H1 (cell line): ENCODE measurements around the gene KRAS. TPM values are rescaled to one million over a fixed set of nuclear protein-coding genes. Genes with fewer than 3 reads are reported as not detected.

Experiments
- ASH2L ChIP-seq: fragments of 200-600, 300-600 bp; sonication (generic); IDR thresholded peaks from one replicate; pipeline ENCODE4 v1.7.1; 2017; ENCODE audit warnings: low read length
- BACH1 ChIP-seq: IDR thresholded peaks from 2 replicates; pipeline ENCODE4 v1.6.1; 2012; ENCODE audit warnings: low read length, improper control_type of control experiment
- BRCA1 ChIP-seq: IDR thresholded peaks from 2 replicates; pipeline ENCODE4 v1.6.1; 2012; ENCODE audit warnings: low read depth, low read length, improper control_type of control experiment
- CHD2 ChIP-seq: IDR thresholded peaks from 2 replicates; pipeline ENCODE4 v1.6.1; 2012; ENCODE audit warnings: low read length, improper control_type of control experiment
- CREB1 ChIP-seq: IDR thresholded peaks from 2 replicates; pipeline ENCODE4 v1.6.1; 2012; ENCODE audit warnings: inconsistent platforms
- EP300 ChIP-seq, 2 experiments: IDR thresholded peaks; 1 replicate in 1 of 2; 2 replicates in 1 of 2; pipeline ENCODE4 v1.6.1; 2011 to 2012; ENCODE audit warnings: low read depth in 2 of 2, low read length in 2 of 2, mild to moderate bottlenecking in 2 of 2, borderline replicate concordance in 1 of 2, inconsistent platforms in 1 of 2, moderate library complexity in 1 of 2
- HDAC2 ChIP-seq, 2 experiments: fragments of 300-600 bp in 1 of 2; sonication (generic) in 1 of 2; IDR thresholded peaks; 2 replicates each; pipeline ENCODE4 v1.6.1; 2011 to 2012; ENCODE audit warnings: low read depth in 2 of 2, low read length in 2 of 2, mild to moderate bottlenecking in 2 of 2, moderate library complexity in 2 of 2, borderline replicate concordance in 1 of 2, inconsistent platforms in 1 of 2
- JUN ChIP-seq: IDR thresholded peaks from 2 replicates; pipeline ENCODE4 v1.6.1; 2011; ENCODE audit warnings: low read depth, mild to moderate bottlenecking, improper control_type of control experiment, low read length
- NANOG ChIP-seq: IDR thresholded peaks from 2 replicates; pipeline ENCODE4 v1.6.1; 2011; ENCODE audit warnings: low read length, low read depth, mild to moderate bottlenecking, inconsistent platforms; ENCODE audit not compliant: insufficient read depth, poor library complexity, severe bottlenecking
- RAD21 ChIP-seq, 2 experiments: IDR thresholded peaks in 1 of 2; conservative IDR thresholded peaks in 1 of 2; 2 replicates each; pipeline ENCODE4 v1.6.1; 2011; ENCODE audit warnings: low read depth in 2 of 2, low read length in 2 of 2, improper control_type of control experiment in 1 of 2, inconsistent platforms in 1 of 2, mild to moderate bottlenecking in 1 of 2, moderate library complexity in 1 of 2
- RBBP5 ChIP-seq: IDR thresholded peaks from 2 replicates; pipeline ENCODE4 v1.7.1; 2012; ENCODE audit warnings: low read depth, mild to moderate bottlenecking, inconsistent platforms, low read length, moderate library complexity, borderline replicate concordance
- SP2 ChIP-seq: IDR thresholded peaks from 2 replicates; pipeline ENCODE4 v1.6.1; 2012; ENCODE audit warnings: mild to moderate bottlenecking, low read length, inconsistent platforms
- TEAD4 ChIP-seq: IDR thresholded peaks from 2 replicates; pipeline ENCODE4 v1.6.1; 2012; ENCODE audit warnings: low read depth, low read length, inconsistent platforms, mixed read lengths
- polyA plus RNA-seq, 7 experiments: library from polyadenylated mRNA; depleted of rRNA in 3 of 7; stranded (reverse) in 5 of 7; unstranded in 2 of 7; fragments of >200 nt in 5 of 7; fragments of 200-250 nt in 2 of 7; gene quantifications; 1 replicate in 5 of 7; 2 replicates in 1 of 7; 4 replicates in 1 of 7; pipeline versions ENCODE4 v1.2.1 to v1.2.3, GENCODE V29; 2011 to 2013; ENCODE audit warnings: missing spikeins in 2 of 7, mixed read lengths in 2 of 7
- total RNA-seq: library from RNA; stranded (reverse); fragmentation: NEBNext Ultra II Directional; extraction: Animal tissue kit (Norgen Biotek cat#: 25700); gene quantifications from 2 replicates; pipeline ENCODE4 v1.2.1, GENCODE V29; 2021
- TF ChIP-seq, protein P1 (sequence below): IDR thresholded peaks from 2 replicates; pipeline ENCODE4 v1.6.1; 2012; ENCODE audit warnings: inconsistent platforms

KRAS gene
- total and polyA plus RNA-seq, 2 of the 8 experiments (the other 6 are each of a cell fraction or from before 2014, with no cell fraction given) = 24.8 to 64.6 TPM

DNA sequence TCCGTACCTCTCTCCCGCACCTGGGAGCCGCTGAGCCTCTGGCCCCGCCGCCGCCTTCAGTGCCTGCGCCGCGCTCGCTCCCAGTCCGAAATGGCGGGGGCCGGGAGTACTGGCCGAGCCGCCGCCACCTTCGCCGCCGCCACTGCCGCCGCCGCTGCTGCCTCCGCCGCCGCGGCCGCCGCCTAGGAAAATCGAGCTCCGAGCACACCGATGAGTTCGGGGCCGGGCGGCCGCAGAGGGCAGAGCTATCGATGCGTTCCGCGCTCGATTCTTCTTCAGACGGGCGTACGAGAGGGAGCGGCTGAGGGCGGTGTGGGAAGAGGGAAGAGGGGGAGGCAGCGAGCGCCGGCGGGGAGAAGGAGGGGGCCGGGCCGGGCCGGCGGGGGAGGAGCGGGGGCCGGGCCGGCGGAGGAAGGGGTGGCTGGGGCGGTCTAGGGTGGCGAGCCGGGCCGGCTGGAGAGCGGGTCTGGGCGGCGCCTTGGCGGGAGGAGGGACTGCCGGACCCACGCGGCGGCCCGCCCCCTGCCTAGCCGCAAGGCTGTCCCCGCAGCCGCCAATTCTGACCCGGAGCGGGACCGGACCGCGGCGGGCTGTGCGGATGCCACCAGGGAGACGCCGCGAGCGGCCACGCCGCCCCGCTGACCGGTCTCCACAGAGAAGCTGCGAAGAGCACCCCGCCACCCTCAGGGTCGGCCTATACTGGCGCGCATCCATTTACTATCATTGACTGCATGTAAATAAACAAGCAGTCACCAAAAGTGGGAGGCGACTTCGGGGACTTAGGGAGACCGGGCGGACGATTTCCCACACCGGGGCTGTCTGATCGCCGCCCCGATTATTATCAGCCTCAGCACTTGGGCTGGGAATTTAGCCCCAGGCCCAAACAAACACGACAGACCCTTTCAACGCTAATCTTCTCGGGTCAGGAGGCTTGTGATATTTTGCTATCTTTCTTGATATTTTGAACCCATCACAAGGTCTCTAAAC lies at the start of gene KRAS (continued):
- peak in 1 of 2 experiments; percentile 90; a peak in 1 of 3 replicates for TF ChIP-seq EP300 (IDR thresholded peaks at IDR 0.05; ENCODE audit: borderline replicate concordance in 1 of 2, low read depth in 2 of 2, low read length in 2 of 2)
- peak; percentile 68 for TF ChIP-seq ASH2L
- TF ChIP-seq, protein P1, sequence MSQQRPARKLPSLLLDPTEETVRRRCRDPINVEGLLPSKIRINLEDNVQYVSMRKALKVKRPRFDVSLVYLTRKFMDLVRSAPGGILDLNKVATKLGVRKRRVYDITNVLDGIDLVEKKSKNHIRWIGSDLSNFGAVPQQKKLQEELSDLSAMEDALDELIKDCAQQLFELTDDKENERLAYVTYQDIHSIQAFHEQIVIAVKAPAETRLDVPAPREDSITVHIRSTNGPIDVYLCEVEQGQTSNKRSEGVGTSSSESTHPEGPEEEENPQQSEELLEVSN = peak; percentile 36; the same call in 1 of the 2 replicates
- no peak for TF ChIP-seq HDAC2 (IDR thresholded peaks at IDR 0.05; ENCODE audit: borderline replicate concordance in 1 of 2, low read depth in 2 of 2, low read length in 2 of 2)
- no peak for TF ChIP-seq TEAD4
- no peak for TF ChIP-seq NANOG
- TF ChIP-seq BACH1 = no peak
- no peak for TF ChIP-seq BRCA1
- no peak; the same call in 1 of the 2 replicates for TF ChIP-seq CHD2
- TF ChIP-seq SP2 = no peak
- no peak for TF ChIP-seq JUN
- TF ChIP-seq RBBP5 = peak; percentile 90
- 0 out of 4 replicates have a peak, but pooled peaks of 1 of the 2 experiments have one; percentile 9 for TF ChIP-seq RAD21 (IDR thresholded peaks at IDR 0.05 in 1 of 2, conservative IDR thresholded peaks at IDR 0.05 in 1 of 2; ENCODE audit: low read depth in 2 of 2, low read length in 2 of 2)
- peak; percentile 75 for TF ChIP-seq CREB1
- TF ChIP-seq, all 59 proteins: peak for 17
